C4-2B (cell line): ENCODE measurements around the gene MPPE1.

Experiments used
- CTCF ChIP-seq: fragments of 450-650 bp; conservative IDR thresholded peaks from 2 replicates; pipeline ENCODE4 v1.5.1; 2017; ENCODE audit warnings: mild to moderate bottlenecking
- ZFX ChIP-seq: fragments of 450-650 bp; IDR thresholded peaks from 2 replicates; pipeline ENCODE4 v1.6.1; 2017

GRCh38 chr18:11909591-11910026, 1.5 kb upstream of the MPPE1 start:
- TF ChIP-seq CTCF (no peak), ZFX (no peak)
